K562 (cell line): Measurements from ENCODE around the gene NAA15. TPM values are rescaled to one million over a fixed set of nuclear protein-coding genes. Genes with fewer than 3 reads are reported as not detected.

Experiments used
- CHCHD3 ChIP-seq: fragments of 250-450 bp; sonication (Bioruptor Pico); IDR thresholded peaks from 2 replicates; pipeline ENCODE4 v2.1.2; 2022; ENCODE audit warnings: mild to moderate bottlenecking
- FUS ChIP-seq: fragments of 200-400 bp; formaldehyde crosslinking; optimal IDR thresholded peaks from 2 replicates; pipeline ENCODE3; 2017; ENCODE audit warnings: low read depth, low read length
- KLF6 ChIP-seq: fragments of 250-450 bp; sonication (Bioruptor Pico); IDR thresholded peaks from 2 replicates; pipeline ENCODE4 v1.4.0; 2020; ENCODE audit warnings: mild to moderate bottlenecking, moderate library complexity, borderline replicate concordance
- NFRKB ChIP-seq: fragments of 450-650 bp; IDR thresholded peaks from 2 replicates; pipeline ENCODE4 v1.6.1; 2016; ENCODE audit warnings: low read depth
- NR1H2 ChIP-seq: sonication (generic); formaldehyde crosslinking; IDR thresholded peaks from 2 replicates; pipeline ENCODE4 v1.4.0; 2020; ENCODE audit warnings: mild to moderate bottlenecking, missing genetic modification reagents
- PHTF2 ChIP-seq: fragments of 250-450 bp; sonication (Bioruptor Pico); IDR thresholded peaks from 2 replicates; pipeline ENCODE4 v1.5.0; 2021; ENCODE audit warnings: mild to moderate bottlenecking
- PML ChIP-seq: IDR thresholded peaks from 2 replicates; pipeline ENCODE4 v1.6.1; 2012; ENCODE audit warnings: low read length, inconsistent platforms
- RBM15 ChIP-seq: fragments of 200-400 bp; formaldehyde crosslinking; IDR thresholded peaks from 2 replicates; pipeline ENCODE4 v1.6.1; 2018; ENCODE audit warnings: mild to moderate bottlenecking, low read length, moderate library complexity; ENCODE audit not compliant: insufficient read depth
- SNRNP70 ChIP-seq: fragments of 200-400 bp; formaldehyde crosslinking; optimal IDR thresholded peaks from 2 replicates; pipeline ENCODE3; 2017; ENCODE audit warnings: low read depth, low read length
- ZFP1 ChIP-seq: fragments of 450-650 bp; formaldehyde crosslinking; IDR thresholded peaks from 2 replicates; pipeline ENCODE4 v1.4.0; 2020; ENCODE audit warnings: mild to moderate bottlenecking, mixed read lengths
- ZSCAN32 ChIP-seq: fragments of 450-650 bp; formaldehyde crosslinking; IDR thresholded peaks from 2 replicates; pipeline ENCODE4 v1.4.0; 2020; ENCODE audit warnings: mild to moderate bottlenecking, moderate library complexity
- polyA plus RNA-seq, 8 experiments: library from polyadenylated mRNA; depleted of rRNA in 4 of 8; stranded (reverse) in 5 of 8; unstranded in 3 of 8; fragments of >200 nt; fragmentation: Nextera tagmentation in 2 of 8; fragmentation: Illumina TruSeq in 1 of 8; extraction: Ambion mirVana in 2 of 8; extraction: Trizol in 1 of 8; gene quantifications; 2 replicates each; pipeline versions ENCODE4 v1.2.1 to v1.2.3, GENCODE V29; 2011 to 2014; ENCODE audit warnings: inconsistent platforms in 1 of 8, missing spikeins in 1 of 8
- total RNA-seq, 7 experiments: library from RNA; depleted of rRNA in 6 of 7; stranded (reverse); fragments of >200 nt in 6 of 7; fragmentation: Illumina TruSeq in 2 of 7; extraction: Trizol in 2 of 7; gene quantifications; 2 replicates each; pipeline versions ENCODE4 v1.2.1 to v1.2.3, GENCODE V29; 2011 to 2021; ENCODE audit warnings: low replicate concordance in 1 of 7
- TF ChIP-seq, protein P1 (sequence below): sonication (generic); formaldehyde crosslinking; IDR thresholded peaks from 2 replicates; pipeline ENCODE4 v1.8.1; 2023; ENCODE audit warnings: mild to moderate bottlenecking, missing genetic modification reagents
- TF ChIP-seq, protein P2 (sequence below): IDR thresholded peaks from 3 replicates; pipeline ENCODE4 v1.6.1; 2011; ENCODE audit warnings: borderline replicate concordance, mild to moderate bottlenecking, moderate library complexity; ENCODE audit not compliant: insufficient read length; ENCODE audit errors: extremely low read depth
- TF ChIP-seq, protein P3 (sequence below): fragments of 250-450 bp; sonication (Bioruptor Pico); IDR thresholded peaks from 2 replicates; pipeline ENCODE4 v1.8.0; 2021; ENCODE audit warnings: mild to moderate bottlenecking, moderate library complexity
- TF ChIP-seq, protein P4 (sequence below), 2 experiments: fragments of 450-650 bp in 1 of 2; sonication (generic) in 1 of 2; formaldehyde crosslinking; conservative IDR thresholded peaks; 2 replicates each; pipeline versions ENCODE4 v1.4.0 to v1.8.1; 2020 to 2022; ENCODE audit warnings: mild to moderate bottlenecking in 1 of 2, missing genetic modification reagents in 1 of 2
- TF ChIP-seq, protein P5 (sequence below): fragments of 150-350 bp; conservative IDR thresholded peaks from 2 replicates; pipeline ENCODE4 v1.6.1; 2014; ENCODE audit warnings: low read length

Gene NAA15
- total and polyA plus RNA-seq, 9 of the 15 experiments (the other 6 are each of a cell fraction or from before 2014, with no cell fraction given) = 37.8 to 117 (median 63.2) TPM

DNA sequence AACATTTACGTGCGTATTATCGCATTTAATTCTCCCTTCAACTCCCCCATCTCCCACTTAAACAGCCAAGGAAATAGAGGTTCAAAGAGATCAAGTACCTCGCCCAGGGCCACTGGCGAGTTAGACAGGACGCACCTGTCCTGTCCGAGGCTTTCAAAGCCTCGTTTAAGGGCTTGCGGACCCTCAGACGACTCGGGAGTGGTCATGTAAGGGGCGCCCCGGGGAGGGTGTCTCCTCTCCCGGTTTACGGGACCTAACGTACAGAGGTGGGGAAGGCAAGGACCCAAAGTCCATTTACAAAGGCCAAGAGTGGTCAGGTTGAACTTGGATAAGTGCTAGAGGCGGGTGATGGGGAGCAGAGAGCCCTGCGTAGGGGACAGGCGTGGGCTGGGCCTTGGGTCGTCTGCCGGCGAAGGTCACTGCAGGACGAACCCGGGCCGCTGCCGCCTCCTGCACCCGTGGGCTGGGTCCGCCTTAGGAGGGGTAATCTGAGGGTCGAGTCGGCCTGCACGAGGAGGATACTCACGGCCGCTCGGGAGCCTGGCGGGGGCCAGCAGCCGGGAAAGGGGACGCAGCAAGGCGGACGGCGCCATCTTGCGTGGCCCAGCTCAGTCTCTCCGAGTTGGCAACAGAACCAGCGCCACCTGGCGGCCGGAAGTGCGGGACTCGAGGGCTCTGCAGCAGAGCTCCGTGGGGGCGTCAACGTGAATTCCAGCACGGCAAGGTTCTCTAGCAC, 5.9 kb upstream of the NAA15 start (continued):
- TF ChIP-seq SNRNP70 (no peak), PHTF2 (CRISPR knock-in tag) (no peak), CHCHD3 (CRISPR knock-in tag) (no peak), ZSCAN32 (CRISPR knock-in tag) (no peak), NR1H2 (CRISPR knock-in tag) (peak; percentile 61; the same call in 1 of the 2 replicates), PML (peak; percentile 52; the same call in 1 of the 2 replicates), ZFP1 (CRISPR knock-in tag) (no peak), NFRKB (peak; percentile 94), RBM15 (no peak), KLF6 (CRISPR knock-in tag) (no peak), FUS (no peak)
- TF ChIP-seq, protein P1, sequence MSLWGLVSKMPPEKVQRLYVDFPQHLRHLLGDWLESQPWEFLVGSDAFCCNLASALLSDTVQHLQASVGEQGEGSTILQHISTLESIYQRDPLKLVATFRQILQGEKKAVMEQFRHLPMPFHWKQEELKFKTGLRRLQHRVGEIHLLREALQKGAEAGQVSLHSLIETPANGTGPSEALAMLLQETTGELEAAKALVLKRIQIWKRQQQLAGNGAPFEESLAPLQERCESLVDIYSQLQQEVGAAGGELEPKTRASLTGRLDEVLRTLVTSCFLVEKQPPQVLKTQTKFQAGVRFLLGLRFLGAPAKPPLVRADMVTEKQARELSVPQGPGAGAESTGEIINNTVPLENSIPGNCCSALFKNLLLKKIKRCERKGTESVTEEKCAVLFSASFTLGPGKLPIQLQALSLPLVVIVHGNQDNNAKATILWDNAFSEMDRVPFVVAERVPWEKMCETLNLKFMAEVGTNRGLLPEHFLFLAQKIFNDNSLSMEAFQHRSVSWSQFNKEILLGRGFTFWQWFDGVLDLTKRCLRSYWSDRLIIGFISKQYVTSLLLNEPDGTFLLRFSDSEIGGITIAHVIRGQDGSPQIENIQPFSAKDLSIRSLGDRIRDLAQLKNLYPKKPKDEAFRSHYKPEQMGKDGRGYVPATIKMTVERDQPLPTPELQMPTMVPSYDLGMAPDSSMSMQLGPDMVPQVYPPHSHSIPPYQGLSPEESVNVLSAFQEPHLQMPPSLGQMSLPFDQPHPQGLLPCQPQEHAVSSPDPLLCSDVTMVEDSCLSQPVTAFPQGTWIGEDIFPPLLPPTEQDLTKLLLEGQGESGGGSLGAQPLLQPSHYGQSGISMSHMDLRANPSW (CRISPR knock-in tag) = 0 out of 2 replicates have a peak, but pooled peaks have one; percentile 18
- TF ChIP-seq, protein P2, sequence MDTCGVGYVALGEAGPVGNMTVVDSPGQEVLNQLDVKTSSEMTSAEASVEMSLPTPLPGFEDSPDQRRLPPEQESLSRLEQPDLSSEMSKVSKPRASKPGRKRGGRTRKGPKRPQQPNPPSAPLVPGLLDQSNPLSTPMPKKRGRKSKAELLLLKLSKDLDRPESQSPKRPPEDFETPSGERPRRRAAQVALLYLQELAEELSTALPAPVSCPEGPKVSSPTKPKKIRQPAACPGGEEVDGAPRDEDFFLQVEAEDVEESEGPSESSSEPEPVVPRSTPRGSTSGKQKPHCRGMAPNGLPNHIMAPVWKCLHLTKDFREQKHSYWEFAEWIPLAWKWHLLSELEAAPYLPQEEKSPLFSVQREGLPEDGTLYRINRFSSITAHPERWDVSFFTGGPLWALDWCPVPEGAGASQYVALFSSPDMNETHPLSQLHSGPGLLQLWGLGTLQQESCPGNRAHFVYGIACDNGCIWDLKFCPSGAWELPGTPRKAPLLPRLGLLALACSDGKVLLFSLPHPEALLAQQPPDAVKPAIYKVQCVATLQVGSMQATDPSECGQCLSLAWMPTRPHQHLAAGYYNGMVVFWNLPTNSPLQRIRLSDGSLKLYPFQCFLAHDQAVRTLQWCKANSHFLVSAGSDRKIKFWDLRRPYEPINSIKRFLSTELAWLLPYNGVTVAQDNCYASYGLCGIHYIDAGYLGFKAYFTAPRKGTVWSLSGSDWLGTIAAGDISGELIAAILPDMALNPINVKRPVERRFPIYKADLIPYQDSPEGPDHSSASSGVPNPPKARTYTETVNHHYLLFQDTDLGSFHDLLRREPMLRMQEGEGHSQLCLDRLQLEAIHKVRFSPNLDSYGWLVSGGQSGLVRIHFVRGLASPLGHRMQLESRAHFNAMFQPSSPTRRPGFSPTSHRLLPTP = no peak
- TF ChIP-seq, protein P3, sequence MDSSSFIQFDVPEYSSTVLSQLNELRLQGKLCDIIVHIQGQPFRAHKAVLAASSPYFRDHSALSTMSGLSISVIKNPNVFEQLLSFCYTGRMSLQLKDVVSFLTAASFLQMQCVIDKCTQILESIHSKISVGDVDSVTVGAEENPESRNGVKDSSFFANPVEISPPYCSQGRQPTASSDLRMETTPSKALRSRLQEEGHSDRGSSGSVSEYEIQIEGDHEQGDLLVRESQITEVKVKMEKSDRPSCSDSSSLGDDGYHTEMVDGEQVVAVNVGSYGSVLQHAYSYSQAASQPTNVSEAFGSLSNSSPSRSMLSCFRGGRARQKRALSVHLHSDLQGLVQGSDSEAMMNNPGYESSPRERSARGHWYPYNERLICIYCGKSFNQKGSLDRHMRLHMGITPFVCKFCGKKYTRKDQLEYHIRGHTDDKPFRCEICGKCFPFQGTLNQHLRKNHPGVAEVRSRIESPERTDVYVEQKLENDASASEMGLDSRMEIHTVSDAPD (CRISPR knock-in tag) = no peak
- TF ChIP-seq, protein P4, sequence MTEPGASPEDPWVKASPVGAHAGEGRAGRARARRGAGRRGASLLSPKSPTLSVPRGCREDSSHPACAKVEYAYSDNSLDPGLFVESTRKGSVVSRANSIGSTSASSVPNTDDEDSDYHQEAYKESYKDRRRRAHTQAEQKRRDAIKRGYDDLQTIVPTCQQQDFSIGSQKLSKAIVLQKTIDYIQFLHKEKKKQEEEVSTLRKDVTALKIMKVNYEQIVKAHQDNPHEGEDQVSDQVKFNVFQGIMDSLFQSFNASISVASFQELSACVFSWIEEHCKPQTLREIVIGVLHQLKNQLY (CRISPR knock-in tag; conservative IDR thresholded peaks at IDR 0.05) = no peak
- TF ChIP-seq, protein P5, sequence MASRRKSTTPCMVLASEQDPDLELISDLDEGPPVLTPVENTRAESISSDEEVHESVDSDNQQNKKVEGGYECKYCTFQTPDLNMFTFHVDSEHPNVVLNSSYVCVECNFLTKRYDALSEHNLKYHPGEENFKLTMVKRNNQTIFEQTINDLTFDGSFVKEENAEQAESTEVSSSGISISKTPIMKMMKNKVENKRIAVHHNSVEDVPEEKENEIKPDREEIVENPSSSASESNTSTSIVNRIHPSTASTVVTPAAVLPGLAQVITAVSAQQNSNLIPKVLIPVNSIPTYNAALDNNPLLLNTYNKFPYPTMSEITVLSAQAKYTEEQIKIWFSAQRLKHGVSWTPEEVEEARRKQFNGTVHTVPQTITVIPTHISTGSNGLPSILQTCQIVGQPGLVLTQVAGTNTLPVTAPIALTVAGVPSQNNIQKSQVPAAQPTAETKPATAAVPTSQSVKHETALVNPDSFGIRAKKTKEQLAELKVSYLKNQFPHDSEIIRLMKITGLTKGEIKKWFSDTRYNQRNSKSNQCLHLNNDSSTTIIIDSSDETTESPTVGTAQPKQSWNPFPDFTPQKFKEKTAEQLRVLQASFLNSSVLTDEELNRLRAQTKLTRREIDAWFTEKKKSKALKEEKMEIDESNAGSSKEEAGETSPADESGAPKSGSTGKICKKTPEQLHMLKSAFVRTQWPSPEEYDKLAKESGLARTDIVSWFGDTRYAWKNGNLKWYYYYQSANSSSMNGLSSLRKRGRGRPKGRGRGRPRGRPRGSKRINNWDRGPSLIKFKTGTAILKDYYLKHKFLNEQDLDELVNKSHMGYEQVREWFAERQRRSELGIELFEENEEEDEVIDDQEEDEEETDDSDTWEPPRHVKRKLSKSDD = no peak
